GM15510 (cell line): Measurements from ENCODE around the gene ZC3H11A.

Source experiments
- POLR2A ChIP-seq: IDR thresholded peaks from 3 replicates; pipeline ENCODE4 v1.6.1; 2011; ENCODE audit warnings: borderline replicate concordance; ENCODE audit not compliant: insufficient read length; ENCODE audit errors: extremely low read depth

Gene ZC3H11A

GRCh38 chr1:203776636-203777035, 18.8 kb upstream of the ZC3H11A start:
- no peak for TF ChIP-seq POLR2A

- TF ChIP-seq POLR2A = no peak
Measured at GRCh38 chr1:203777596-203777995, 17.8 kb upstream of the ZC3H11A start.

GRCh38 chr1:203778146-203778545, 17.3 kb upstream of the ZC3H11A start:
- TF ChIP-seq POLR2A = no peak

GRCh38 chr1:203778789-203779188, 16.6 kb upstream of the ZC3H11A start:
- TF ChIP-seq POLR2A = no peak

GRCh38 chr1:203781962-203782361, 13.5 kb upstream of the ZC3H11A start:
- TF ChIP-seq POLR2A = no peak

- no peak for TF ChIP-seq POLR2A
Measured at GRCh38 chr1:203789966-203790365, 5.5 kb upstream of the ZC3H11A start.

GRCh38 chr1:203791498-203791897, 3.9 kb upstream of the ZC3H11A start:
- TF ChIP-seq POLR2A = no peak

- no peak for TF ChIP-seq POLR2A
Measured at GRCh38 chr1:203792486-203792885, 2.9 kb upstream of the ZC3H11A start.

GRCh38 chr1:203794764-203795440, 521 bp upstream of the ZC3H11A start:
- no peak for TF ChIP-seq POLR2A

GRCh38 chr1:203796236-203796605, 798 bp downstream of the ZC3H11A start:
- no peak for TF ChIP-seq POLR2A

- no peak for TF ChIP-seq POLR2A
Measured at GRCh38 chr1:203797216-203797615, 1.8 kb downstream of the ZC3H11A start.

- no peak for TF ChIP-seq POLR2A
Measured at GRCh38 chr1:203797948-203798655, 2.7 kb downstream of the ZC3H11A start.

GRCh38 chr1:203799157-203799556, 3.7 kb downstream of the ZC3H11A start:
- no peak for TF ChIP-seq POLR2A

- TF ChIP-seq POLR2A = no peak
Measured at GRCh38 chr1:203799971-203800370, 4.5 kb downstream of the ZC3H11A start.

- TF ChIP-seq POLR2A = no peak
Measured at GRCh38 chr1:203805689-203806088, 10.3 kb downstream of the ZC3H11A start.

- TF ChIP-seq POLR2A = no peak
Measured at GRCh38 chr1:203807196-203807595, 11.8 kb downstream of the ZC3H11A start.
